Hair follicular keratinocyte (primary cell): ENCODE measurements around the gene KLHL3. TPM values are rescaled to one million over a fixed set of nuclear protein-coding genes. Genes with fewer than 3 reads are reported as not detected.

Experiments
- total RNA-seq: library from RNA; depleted of rRNA; stranded (reverse); fragments of >200 nt; gene quantifications from 2 replicates; pipeline ENCODE4 v1.2.3, GENCODE V29; 2015

KLHL3 gene, protein sequence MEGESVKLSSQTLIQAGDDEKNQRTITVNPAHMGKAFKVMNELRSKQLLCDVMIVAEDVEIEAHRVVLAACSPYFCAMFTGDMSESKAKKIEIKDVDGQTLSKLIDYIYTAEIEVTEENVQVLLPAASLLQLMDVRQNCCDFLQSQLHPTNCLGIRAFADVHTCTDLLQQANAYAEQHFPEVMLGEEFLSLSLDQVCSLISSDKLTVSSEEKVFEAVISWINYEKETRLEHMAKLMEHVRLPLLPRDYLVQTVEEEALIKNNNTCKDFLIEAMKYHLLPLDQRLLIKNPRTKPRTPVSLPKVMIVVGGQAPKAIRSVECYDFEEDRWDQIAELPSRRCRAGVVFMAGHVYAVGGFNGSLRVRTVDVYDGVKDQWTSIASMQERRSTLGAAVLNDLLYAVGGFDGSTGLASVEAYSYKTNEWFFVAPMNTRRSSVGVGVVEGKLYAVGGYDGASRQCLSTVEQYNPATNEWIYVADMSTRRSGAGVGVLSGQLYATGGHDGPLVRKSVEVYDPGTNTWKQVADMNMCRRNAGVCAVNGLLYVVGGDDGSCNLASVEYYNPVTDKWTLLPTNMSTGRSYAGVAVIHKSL
- 0.68 and 0.78 TPM in 2 replicates for total RNA-seq

DNA sequence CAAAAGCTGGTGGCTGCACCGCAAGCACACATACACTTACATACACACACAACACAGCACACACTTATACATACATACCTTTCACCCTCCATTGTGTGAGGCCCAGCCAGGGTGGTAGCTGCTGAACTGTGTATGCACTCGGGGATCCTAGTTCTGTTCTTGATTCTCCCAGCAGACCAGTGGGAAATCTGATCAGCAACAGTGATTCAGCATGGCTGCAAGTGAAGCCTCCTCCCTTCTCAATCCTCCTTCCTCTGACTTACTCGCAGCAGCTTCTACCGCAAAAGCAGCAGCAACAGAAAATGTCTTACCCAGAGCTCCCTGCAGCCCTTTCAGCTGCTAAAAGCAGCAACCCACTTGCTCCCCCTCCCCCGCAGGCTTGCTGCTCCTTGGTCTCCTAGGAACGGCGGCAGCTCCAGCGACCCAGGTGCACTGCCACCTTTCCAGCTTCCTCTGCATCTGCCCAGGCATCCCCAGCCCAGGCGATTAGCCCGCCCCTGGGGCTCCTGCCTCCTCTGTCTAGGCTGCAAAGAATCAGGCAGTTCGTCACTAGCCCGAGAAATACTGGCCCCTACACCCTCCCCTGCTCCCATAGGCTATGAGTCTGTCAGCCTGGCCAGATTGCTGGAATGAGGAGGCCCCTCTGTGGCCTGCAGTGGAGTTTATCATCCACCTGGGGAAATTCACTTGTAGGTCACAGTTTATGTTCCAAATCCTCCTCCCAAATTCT lies at the start of gene KLHL3:
TSS of gene KLHL3 (minus strand) at position 535 of the 730 bp plus-strand sequence. CDS start at position 92, 443 bp downstream.

DNA sequence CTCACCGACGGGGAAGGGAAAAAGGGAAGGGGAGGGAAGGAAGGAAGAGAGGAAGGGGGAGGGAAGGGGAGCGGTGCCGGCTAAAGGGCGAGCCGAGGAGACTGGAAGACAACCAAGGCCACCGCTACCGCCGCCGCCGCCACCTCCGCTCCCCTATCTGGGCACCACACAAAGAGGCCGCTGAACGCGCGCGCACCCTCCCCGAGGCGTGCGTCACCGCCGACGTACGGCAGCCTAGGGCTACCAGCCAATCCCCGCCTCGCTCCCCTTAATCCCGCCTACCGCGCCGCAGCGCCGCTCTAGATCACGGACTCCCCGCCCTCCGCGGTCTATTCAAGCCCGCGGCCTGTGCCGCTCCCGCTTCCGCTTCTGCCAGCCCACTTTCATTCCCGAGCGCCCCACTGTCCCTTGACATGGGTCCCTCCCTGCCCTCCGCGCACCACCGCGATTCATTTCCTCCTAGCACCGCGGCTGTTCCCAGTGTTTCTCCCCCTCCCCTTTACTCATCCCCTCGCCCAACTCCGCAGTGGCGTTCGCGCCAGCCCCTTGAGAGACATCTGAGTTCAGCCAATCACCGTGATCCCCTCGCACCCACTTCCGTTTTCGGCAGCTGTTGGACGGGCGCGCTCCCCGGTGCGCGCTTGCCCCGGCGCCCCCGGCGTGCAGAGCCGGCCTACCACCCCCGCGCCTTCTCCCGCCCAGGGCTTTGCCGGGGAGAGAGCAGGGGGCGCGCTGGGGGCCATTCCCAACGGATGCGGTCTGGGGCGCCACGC lies 18.5 kb upstream of the KLHL3 start, which contains the start of gene HNRNPA0:
TSS of gene HNRNPA0 (minus strand) at position 176 of the 773 bp plus-strand sequence. CDS start 297 bp downstream, outside the sequence.

Other genes starting within 250 kb of the KLHL3 start
- gene SPOCK1, start 236.8 kb downstream of the KLHL3 start, total RNA-seq = 8.2 and 30.3 TPM in 2 replicates
- 7.2 and 8.9 TPM in 2 replicates for gene HNRNPA0, start 18.3 kb upstream of the KLHL3 start, total RNA-seq
- not detected in 2 replicates for gene MYOT, start 131.8 kb upstream of the KLHL3 start, total RNA-seq
- not detected in 2 replicates for gene PKD2L2, start 153.4 kb upstream of the KLHL3 start, total RNA-seq